NCI-H1694 (cell line): ENCODE measurements around the gene RBBP8NL.

Source experiments
- DNase-seq: peaks from one replicate; lab custom pipeline; 2025; lab: John Stamatoyannopoulos, UW

RBBP8NL gene

GRCh38 chr20:62427172-62428001, at the start of gene RBBP8NL:
Gene RBBP8NL (minus strand): TSS chr20:62427539. CDS start chr20:62419647, 7,892 bp downstream.
- DNase-seq = no peak

GRCh38 chr20:62476056-62476838, 48.9 kb upstream of the RBBP8NL start:
- DNase-seq = no peak

GRCh38 chr20:62475772-62476055, 48.4 kb upstream of the RBBP8NL start, which contains the start of gene GATA5:
Gene GATA5 (minus strand): TSS chr20:62475995. CDS start chr20:62475521, 474 bp downstream.
- no peak for DNase-seq

- no peak for DNase-seq
Measured at GRCh38 chr20:62475027-62475771, 47.9 kb upstream of the RBBP8NL start.

- DNase-seq = no peak
Measured at GRCh38 chr20:62474604-62475026, 47.3 kb upstream of the RBBP8NL start.

- DNase-seq = no peak
Measured at GRCh38 chr20:62473717-62474603, 46.6 kb upstream of the RBBP8NL start.

- DNase-seq = no peak
Measured at GRCh38 chr20:62472941-62473585, 45.7 kb upstream of the RBBP8NL start.

- DNase-seq = no peak
Measured at GRCh38 chr20:62472138-62472940, 45.0 kb upstream of the RBBP8NL start.

GRCh38 chr20:62470459-62470858, 43.1 kb upstream of the RBBP8NL start:
- DNase-seq = no peak

GRCh38 chr20:62470001-62470400, 42.7 kb upstream of the RBBP8NL start:
- DNase-seq = no peak

GRCh38 chr20:62469352-62469751, 42.0 kb upstream of the RBBP8NL start:
- no peak for DNase-seq

- DNase-seq = no peak
Measured at GRCh38 chr20:62466806-62467537, 39.6 kb upstream of the RBBP8NL start.

GRCh38 chr20:62466072-62466760, 38.9 kb upstream of the RBBP8NL start:
- DNase-seq = no peak

GRCh38 chr20:62464990-62465389, 37.7 kb upstream of the RBBP8NL start:
- DNase-seq = no peak

GRCh38 chr20:62464425-62464770, 37.1 kb upstream of the RBBP8NL start:
- no peak for DNase-seq

GRCh38 chr20:62463651-62464424, 36.5 kb upstream of the RBBP8NL start:
- DNase-seq = no peak

GRCh38 chr20:62462976-62463592, 35.7 kb upstream of the RBBP8NL start:
- no peak for DNase-seq

GRCh38 chr20:62461834-62462233, 34.5 kb upstream of the RBBP8NL start:
- DNase-seq = no peak
